HG03097 (cell line): ENCODE results near the gene BMAL1.

Source experiments
- ATAC-seq: cut with Tn5 transposase; IDR thresholded peaks from one replicate; pipeline ENCODE4 v1.9.1; 2021; ENCODE audit not compliant: unreplicated experiment, low FRiP score

The BMAL1 gene

DNA sequence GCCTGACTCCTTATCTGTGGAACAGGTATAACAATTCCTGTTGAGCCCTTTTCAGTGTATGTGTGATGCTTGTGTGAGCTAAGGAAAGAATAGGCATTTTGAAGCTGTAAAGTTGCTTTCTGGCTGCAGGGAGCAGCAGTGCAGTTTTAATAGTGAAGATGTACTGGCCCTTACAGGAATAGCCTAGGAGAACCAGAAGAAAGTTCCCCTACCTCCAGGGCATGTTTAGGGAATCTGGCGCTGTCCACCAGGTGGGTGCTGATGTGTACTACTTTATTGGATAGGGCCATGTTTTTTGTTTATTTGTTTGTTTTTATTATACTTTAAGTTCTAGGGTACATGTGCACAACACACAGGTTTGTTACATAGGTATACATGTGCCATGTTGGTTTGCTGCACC lies 11.5 kb downstream of the BMAL1 start:
- no peak for ATAC-seq

DNA sequence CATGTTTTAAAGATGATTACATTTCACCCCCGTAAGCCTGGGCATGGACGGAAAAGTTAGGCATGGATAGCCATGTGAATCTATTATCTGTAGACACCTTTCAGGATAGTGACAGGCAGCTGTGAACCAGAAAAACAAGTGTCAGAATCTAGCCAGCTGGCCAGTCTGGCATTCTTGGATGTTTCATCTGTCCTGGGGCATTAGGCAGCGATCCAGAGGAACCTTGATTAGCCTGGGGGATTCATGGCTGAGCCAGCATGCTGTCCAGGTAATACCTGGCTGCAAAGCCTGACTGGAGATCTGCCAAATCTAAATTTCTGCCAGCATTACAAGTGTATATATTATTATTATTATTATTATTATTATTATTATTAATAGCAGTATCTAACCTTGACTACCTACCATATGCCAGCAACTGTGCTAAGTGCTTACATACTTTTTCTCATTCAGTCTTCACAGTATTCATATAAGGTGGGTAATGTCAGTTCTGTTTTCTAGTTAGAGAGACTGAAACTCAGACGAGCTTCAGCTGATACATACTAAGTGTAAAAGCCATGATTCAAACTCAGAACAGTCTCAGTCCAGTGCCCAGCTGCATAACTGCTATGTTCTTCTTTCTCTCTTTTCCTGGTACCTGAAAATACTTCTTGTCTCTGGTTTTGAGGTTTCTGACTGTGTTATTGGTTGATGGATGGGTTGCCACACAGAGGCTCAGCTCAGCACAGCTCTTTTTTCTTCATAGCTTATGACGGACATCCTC lies 12.8 kb downstream of the BMAL1 start:
- no peak for ATAC-seq

DNA sequence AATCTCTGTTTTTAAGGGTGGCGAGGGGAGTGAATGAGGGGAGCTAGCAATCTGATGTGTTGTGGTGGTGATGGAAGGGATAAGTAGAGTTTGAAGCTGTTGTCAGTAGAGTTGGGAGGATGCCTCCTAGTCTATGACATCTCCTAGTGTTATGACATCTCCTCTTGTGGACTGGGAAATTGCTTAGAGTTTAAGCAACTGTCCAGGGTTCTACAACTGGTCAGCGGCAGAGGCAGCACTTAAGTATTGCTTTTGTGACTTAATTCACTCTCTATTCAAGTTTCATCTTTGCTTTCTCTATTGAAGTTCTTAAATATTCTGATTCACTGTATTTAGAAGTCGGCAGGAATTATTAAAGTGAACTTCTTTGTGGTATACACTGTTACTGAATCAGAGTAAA lies 13.8 kb downstream of the BMAL1 start:
- no peak for ATAC-seq

DNA sequence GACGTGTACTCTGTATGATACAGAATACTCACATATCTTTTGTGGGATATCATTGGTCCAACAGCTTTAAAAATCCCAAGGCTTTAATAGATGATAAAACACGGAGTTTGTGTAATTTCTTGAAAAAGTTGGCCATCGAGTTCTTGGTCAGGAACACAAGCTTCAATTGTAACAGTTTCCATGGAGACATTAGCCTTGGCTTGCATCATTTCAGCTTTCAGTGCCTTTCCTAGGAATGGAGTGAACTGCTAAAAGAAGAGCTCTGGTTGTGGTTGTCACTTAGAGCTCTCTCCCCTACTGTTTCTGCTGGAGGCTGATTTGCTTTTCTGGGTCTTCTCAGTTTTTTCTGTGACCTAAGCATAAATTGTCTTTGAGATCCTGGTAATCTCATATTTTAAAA lies 14.2 kb downstream of the BMAL1 start:
- no peak for ATAC-seq

DNA sequence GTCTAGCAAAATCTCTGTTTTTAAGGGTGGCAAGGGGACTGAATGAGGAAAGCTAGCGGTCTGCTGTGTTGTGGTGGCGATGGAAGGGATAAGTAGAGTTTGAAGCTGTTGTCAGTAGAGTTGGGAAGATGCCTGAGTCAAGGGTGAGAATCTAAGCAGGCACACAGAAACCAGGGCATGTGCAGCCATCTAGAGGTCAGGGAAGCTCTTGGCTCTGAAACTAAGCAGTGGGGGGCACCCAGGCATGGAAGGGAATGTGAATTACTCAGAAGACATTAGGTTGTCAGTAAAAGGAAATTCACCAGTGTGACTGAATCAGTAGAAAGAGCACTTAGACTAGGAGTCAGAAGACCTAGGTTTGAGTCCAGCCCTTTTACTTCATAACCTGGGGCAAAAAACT lies 15.4 kb downstream of the BMAL1 start:
- ATAC-seq, result no peak

DNA sequence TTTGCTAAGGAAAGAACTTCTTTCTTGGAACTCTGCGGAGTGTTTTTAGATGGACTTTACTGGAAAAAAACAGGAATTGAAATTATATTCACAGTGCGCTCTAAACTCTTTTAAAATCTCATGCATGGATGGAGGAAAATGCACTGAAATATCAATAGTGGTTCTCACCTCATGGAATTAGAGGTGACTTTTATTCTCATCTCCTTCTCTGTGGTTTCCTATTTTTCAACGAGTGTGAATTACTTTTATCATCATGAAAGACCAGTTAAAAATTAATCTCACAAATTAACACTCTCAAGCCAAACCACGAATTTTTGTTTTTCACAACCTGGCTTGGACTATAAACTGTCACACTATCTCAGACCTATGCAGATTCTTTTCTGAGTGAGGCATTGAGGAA lies 16.6 kb downstream of the BMAL1 start:
- no peak for ATAC-seq

DNA sequence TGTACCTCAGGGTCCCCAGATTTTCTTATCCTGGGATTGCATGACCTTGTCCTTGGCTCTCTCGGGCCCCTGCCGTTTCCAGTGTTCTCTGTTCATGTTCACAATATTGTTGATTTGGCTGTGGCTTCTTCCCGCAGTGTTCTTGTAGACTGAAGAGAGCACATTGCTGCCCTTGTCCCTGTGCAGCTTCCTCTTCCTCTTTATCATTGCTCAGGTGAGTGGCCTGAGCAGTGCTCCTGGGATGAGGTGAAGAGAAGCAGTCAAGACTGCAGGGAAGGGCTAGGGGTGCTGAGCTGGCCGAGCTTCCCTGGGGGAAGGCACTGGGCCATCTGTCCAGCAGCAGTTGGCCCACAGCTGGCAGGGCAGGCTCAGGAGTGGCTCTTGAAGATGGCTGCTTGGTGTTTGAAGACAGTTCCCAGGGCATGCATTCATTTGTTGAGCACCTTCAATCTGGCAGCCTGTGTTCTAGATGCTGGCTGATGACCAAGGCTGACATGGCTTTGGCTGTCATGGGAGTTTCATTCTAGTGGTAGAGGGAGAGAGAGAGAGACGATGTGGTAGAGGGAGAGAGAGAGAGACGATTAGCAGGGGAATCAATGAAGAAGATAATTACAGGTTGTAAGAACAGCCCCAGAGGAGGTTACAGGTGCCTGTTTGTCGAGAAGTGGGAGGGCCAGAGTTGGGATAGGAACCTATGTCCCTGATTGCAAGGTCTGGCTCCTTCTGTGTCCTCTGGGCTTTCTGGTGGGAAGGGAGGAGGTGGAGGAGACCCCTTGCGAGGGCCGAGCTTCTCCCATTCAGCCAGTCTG lies 17.4 kb downstream of the BMAL1 start:
- ATAC-seq, result no peak

DNA sequence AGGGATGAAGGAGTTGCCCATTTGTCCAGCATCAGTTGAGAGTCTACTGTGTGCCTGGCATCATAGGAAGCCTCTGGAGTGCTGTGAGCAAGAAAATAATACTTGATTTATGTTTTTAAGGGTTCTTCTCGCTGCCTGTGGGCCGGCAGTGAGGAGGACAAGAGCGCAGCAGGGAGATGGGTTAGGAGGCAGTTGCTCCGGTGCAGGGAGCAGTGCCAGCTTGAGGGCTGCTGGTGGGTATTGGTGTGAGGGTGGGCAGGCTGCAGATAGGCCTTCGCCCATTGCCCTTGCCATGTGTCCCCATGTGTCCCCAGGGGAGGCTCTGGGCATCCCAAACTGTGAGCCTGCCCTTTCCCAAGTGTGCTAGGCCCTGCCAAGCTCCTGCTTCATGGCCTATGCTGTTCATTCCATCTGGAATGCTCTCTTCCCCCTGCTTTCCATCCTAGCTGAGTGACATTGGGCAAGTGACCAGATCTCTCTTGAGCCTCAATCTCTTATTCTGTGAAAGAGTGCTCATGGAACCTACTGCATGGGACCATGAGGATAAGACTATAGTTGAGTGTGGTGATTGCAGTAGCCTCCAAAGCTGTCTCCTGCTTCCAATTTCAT lies 19.8 kb downstream of the BMAL1 start:
- ATAC-seq, result no peak

DNA sequence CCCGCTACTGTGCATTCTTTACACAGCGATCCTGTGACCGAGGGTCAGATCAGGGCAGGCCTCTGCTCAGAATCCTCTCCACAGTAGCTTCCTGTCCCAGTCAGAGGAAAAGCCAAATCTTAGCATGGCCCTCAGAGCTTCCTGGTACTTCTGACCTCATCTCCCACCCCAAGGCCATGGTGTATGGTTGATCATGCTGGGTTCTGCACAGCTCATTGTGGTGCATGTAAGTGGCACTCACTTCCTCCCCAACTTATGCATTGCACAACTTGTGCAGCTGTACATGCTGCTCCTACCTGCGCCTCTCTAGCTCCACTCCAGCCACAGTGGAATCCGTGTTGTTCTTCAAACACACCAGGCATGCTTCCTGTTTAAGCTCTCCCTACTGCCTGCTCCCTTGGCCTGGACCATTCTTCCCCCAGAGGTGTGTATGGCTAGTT lies 20.3 kb downstream of the BMAL1 start:
- ATAC-seq, result no peak

DNA sequence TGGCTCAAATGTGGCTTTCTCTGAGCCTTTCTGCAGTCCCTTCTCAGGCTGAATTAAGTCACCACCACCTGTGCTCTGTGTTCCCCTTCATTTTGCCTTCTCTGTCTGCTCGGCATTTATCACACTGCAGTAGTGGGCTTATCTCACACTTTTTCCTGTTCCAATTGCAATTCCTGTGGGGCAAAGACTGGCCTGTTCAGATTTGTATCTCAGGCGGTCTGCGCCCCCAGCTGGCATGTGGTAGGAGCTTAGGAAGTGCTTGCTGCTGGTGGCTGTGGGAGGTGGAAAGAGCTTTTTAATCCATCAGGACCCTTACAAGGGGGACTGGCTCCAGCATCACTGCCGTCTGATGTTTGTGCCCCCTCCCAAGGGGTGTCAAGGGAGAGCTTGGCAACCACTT lies 21.2 kb downstream of the BMAL1 start:
- no peak for ATAC-seq

DNA sequence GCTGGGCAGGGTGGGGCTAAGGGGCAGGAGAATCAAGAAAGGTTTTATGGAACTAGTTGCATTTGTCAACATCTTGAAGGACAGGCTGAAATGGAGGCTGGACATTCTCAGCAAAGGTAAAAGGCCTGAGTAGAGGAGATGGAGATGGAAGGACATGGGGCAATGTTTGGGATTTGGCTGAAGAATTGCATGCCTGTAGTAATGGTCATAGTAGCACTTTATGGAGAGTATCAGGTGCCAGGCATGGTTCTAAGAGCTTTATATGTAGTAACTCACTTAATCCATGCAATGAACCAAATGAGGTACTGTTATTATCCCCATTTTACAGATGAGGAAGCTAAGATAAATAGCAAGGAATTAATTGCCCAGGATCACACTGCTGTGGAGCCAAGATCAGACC lies 23.9 kb downstream of the BMAL1 start:
- ATAC-seq, result no peak

DNA sequence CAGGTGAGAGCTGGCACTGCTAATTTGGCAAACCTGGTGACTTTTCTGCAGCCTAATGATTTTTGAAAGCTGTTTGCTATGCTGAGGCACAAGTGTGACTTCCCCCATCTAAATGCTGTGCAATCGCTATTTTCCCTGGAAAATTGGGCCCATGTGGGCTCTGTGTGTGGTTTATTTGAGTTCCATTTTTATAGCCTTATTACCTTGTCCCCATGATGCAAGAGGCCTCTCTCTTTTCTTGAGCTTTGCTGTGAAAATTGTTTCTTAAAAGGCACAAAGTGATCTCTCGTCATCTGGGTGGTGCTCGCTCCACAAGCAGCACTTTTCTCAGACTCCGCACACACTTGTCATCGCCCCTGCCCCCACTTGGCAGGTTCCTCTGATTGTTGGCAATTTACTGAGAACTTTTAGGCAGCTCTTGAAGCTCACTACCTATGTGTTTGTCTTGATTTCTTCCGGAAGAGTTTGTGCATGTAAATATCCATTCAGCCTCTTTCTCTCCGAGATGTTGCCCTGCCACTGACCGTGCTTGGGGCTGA lies 24.9 kb downstream of the BMAL1 start:
- ATAC-seq, result no peak

DNA sequence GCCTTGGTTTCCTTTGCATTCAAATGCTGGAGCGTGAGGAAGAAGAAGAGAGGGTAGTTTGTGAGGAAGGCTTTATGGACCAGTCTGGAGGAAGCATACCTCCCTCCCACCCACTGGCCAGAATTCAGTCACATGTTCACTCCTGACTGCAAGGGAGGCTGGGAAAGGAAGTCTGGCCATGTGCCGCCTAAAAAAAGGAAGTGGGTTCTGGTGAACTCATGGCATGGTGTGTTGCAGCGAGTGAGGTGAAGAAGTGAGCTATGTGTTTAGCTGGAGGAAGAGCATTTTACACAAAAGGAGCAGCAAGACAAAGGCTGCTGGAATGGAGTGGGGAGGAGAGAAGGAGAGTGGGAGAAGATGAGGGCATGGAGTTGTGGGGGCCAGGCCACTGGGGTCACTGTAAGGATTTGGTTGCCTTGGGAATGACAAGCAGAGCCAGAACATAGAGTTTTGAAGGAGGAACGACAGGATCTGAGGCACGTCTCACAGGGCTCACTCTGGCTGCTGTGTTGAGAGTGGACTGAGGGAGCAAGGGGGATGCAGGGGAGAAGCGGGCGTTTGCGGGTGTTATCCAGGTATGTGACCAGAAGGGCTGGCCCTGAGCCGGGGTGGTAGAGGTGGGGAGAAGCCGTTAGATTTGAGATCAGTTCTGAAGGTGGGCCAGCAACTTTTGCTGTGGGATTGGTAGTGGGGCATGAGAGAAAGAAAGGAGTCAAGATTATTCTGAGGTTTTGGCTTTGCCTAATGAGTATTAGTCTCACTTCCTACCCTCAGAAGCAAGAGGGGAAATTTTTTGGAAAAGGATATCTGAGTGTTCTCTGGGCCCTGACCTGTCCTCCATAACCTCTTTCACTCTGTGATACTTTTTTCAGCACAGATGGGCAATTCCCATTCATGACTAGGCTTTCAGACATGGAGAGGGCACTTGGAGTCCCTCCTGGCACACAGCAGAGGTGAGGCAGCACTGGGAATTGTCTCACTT lies 26.4 kb downstream of the BMAL1 start:
- no peak for ATAC-seq

DNA sequence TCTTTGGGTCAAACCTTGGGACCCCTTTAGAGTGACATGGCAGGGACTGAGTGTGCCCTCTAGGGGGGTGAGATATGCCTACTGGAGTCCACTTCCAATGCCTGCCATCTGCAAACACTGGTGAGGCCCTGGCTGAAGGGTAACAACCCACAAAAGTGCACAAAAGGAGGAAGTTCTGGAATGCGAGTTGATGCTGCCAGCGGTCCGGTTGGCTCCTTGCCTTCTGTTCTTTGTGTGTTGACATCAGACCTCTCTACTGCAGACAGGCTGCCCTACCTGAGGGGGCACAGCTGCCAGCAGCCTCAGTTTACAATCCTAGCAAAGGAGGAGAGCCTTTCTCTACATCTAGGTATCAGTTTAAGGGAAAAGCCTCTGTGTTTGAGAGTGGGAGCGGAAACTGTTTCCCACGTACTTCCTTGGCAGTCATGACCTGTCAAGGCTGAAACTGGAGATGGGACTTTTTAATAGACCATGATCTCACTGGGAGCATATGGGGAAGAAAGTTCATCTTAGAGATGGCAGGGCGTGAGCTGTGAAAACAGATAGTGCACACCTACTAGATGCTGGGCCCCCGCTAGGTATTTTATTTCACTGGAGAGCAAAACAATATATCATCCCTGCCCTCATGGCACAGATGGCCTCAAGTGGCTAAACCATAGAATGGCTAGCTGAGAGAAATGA lies 27.2 kb downstream of the BMAL1 start:
- ATAC-seq, result no peak

DNA sequence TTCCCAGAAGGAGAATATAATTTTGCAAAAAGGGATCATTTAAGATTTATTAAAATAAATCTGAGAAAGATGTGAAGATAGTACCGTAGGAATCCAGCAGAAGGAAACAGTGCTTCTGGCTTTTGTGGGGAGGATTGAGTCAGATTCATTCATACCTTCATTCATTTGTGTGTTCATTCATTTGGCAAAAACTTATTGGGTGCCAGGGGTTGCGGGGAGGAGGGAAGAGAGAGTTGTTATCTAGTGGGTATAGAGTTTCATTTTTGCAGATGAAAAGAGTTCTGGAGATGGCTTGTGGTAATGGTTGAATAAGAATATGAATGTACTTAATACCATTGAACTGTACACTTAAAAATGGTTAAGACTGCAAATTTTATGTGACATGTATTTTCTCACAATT lies 31.1 kb downstream of the BMAL1 start:
- ATAC-seq, result no peak

DNA sequence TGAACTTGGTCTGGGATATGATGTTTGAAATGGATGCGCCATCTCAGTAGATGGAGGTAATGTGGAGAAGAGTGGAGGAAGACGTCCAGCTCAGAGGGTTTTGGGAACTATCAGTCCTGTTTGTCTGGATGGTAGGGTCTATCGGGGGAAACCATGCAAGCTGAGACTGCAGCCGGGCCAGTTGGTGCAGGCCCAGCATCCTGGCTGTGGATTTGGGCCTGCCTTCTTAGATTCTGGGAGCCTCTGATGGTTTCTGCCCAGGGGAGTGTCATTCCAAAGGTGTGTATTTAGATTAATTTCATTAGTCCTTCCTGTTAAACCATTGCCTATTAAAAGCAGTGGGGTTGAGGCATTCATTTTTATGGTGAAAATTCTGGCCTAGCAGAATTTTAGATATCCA lies 31.6 kb downstream of the BMAL1 start:
- ATAC-seq, result no peak

DNA sequence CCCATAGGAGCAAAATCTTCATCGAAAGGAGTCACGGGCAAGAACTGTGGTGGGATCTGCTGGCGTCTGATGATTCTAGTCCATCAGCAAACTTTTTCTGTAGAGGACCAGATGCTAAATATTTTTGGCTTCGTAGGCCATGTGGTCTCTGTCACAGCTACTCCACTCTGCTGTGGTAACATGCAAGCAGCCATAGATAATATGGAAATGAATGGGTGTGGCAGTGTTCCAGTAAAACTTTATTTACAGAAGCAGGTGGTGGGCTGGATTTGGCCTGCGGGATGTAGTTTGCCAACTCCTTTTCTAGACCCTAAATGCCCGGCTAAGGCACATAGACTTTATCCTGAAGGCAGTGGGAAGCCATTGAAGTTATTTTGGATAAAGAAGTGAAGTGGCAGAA lies 32.9 kb downstream of the BMAL1 start:
- no peak for ATAC-seq

DNA sequence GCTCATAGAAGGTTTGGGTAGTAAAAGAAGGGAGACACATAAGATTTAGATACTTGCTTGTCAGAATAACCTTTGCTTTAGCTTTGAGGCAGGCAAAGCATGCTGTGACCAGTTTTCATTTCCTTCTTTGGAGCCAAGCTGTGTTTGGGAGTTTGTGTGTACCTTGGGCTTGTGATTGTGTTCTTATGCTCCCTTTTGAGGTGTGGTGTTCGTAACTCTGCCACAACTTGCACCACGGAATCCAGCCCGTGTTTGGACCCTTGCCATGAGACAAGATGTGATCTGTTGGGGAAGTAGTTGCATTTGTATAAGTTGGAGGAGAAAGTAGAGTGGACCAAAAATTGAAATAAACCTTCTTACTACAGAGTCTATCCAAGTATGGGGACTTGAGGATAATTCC lies 34.0 kb downstream of the BMAL1 start:
- ATAC-seq, result no peak

DNA sequence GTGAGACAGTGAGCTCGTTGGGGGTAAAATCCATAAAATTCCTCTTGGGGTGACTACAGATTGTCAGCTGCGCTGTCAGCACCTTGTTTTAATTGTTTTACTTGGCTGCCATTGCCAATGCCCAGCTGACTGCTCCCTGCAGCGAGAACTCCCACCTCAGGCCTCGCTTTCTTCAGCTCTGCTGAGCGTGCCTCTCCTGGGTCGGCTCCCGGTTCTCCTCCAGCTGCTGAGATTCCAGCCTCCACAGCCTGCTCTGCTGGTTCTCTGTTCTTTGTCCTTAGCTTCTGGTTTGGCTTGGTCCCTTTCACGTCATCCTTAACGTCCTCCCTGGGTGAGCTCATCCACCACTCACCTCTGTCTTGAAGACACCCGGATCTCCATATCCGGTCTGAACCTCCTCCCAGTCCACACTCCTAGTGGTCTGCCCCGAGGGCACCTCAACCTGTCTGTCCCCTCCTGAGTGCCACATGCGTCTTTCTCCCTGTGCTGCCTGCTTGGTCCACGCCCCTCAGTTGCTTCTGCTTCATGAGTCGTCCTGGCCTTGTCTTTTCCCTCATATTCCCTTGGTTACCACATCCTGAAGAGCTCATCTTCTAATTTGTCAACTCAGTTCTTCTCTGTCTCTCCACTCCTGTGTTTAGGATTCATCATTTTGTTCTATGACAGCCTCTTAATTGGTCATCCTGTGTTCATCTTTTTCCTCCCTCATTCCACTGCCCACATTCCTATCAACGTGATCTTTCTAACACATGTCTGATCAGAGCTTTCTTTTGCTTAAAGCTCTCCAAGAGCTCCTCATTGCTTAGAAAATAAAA lies 35.6 kb downstream of the BMAL1 start:
- no peak for ATAC-seq
